SJSA1 (cell line): Measurements from ENCODE around the gene LGALS16. TPM values are rescaled to one million over a fixed set of nuclear protein-coding genes. Genes with fewer than 3 reads are reported as not detected.
"Not testable (repeated sequence)": the region's sequence is repeated elsewhere in the genome, so short reads cannot be mapped to it uniquely, and the experiment has no call there.

ENCODE experiments used
- DNase-seq, 2 experiments: peaks; one replicate each; pipeline ENCODE4 v3.0.0-alpha.2; 2015 to 2020; ENCODE audit warnings: low spot score in 2 of 2, low read depth in 1 of 2
- H3K27ac ChIP-seq: fragments of 250-450 bp; sonication (Bioruptor Pico); 2 replicates; pipeline ENCODE4 v1.5.1; 2020; ENCODE audit warnings: mild to moderate bottlenecking, moderate library complexity
- H3K27me3 ChIP-seq: fragments of 250-450 bp; sonication (Bioruptor Pico); replicated peaks from 2 replicates; pipeline ENCODE4 v1.5.1; 2020; ENCODE audit warnings: mild to moderate bottlenecking, moderate library complexity
- H3K36me3 ChIP-seq: fragments of 250-450 bp; sonication (Bioruptor Pico); 2 replicates; pipeline ENCODE4 v1.5.1; 2020; ENCODE audit warnings: mild to moderate bottlenecking
- H3K4me1 ChIP-seq: fragments of 250-450 bp; sonication (Bioruptor Pico); replicated peaks from 2 replicates; pipeline ENCODE4 v1.6.1; 2021; ENCODE audit warnings: mild to moderate bottlenecking
- H3K4me3 ChIP-seq: fragments of 250-450 bp; sonication (Bioruptor Pico); 2 replicates; pipeline ENCODE4 v1.5.1; 2020; ENCODE audit warnings: mild to moderate bottlenecking
- H3K9me3 ChIP-seq: fragments of 250-450 bp; sonication (Bioruptor Pico); replicated peaks from 2 replicates; pipeline ENCODE4 v1.5.1; 2020; ENCODE audit warnings: mild to moderate bottlenecking
- total RNA-seq: library from RNA; depleted of rRNA; stranded (reverse); fragments of >200 nt; shearing (Covaris generic); gene quantifications from 2 replicates; pipeline ENCODE4 v1.2.3, GENCODE V29; 2014

Gene LGALS16
- total RNA-seq, 1 experiment from 2014 or later = not detected

DNA sequence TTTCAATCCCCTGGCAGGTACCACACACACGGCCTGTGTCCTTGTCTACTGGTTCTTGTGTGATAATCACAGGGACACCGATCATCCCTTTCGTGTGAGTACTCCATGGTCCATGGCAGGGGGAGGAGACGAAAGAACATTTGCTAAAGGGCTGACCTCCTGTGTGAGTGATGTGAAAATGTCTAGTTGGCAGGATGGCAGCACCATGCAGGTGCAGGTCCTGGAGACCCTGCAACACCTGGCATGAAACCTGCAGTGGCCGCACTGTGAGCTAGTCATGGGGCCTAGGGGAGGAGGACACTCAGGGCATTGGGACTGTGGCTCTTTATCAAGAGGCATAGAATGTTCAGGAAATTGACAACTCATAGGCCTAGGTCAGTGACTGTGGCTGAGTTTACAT lies 25.7 kb downstream of the LGALS16 start:
- H3K4me1 ChIP-seq = no peaks in the 10 kb centered on the region
- H3K27me3 ChIP-seq = no peaks in the 10 kb centered on the region; the same call in 1 of the 2 replicates
- no peak overlapping the region for H3K27ac ChIP-seq
- H3K36me3 ChIP-seq = no peaks in the 10 kb centered on the region
- H3K4me3 ChIP-seq = no peak overlapping the region
- no peak for DNase-seq
- no peaks in the 10 kb centered on the region for H3K9me3 ChIP-seq

DNA sequence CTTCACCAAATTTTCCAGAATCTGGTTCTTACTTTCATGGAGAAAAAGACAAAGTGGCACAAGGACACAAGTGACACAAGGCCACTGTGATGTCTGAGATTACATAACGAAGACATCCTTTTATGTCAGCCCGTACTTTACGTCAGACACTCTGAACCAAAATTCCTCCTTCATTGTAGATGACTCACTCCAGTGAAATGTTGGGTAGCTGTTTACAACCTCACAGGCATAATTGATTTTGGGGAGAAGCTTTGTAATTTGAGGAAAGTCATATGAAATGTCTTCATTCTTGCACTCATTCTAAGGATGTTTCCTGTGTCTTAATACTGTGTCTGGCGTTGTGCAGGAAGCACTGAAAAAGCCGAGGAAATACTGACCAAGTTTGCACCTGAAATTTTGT lies 28.6 kb downstream of the LGALS16 start:
- Histone ChIP-seq H3K36me3 (no peaks in the 10 kb centered on the region), H3K27me3 (no peaks in the 10 kb centered on the region), H3K27ac (no peak overlapping the region), H3K4me3 (no peak overlapping the region), H3K9me3 (no peaks in the 10 kb centered on the region), H3K4me1 (no peaks in the 10 kb centered on the region)
- DNase-seq = no peak

DNA sequence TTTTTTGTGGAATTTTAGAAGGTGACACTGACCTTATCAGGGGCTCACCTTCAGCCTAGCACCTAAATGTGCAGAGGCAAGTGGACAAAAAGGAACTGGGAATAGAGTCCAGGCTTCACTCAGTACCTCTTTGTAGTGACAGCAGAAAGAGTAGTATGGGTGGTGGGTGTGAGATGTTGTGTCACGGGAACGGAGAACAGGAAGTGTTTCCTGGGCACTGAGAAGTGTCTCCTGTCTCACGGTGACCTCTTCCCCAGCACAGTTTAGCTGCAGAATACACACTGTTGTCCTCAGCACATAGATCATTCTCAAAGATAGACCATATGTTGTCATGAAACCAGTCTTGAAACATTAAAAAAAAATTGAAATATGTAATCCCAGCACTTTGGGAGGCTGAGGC lies 31.0 kb downstream of the LGALS16 start:
- DNase-seq = no peak
- no peak overlapping the region for H3K27ac ChIP-seq

DNA sequence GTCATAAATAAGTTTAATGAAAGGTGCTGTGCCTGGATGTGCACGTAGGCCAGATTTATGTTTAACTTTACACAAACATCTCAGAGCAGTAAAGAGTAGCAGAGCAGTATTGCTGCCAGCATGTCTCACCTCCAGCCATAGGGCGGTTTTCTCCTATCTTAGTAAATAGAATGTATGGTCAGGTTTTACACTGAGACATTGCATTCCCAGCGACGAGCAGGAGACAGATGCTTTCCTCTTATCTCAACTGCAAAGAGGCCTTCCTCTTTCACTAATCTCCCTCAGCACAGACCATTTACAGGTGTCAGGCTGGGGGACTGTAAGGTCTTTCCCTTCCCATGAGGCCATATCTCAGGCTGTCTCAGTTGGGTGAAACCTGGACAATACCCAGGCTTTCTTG lies 32.9 kb downstream of the LGALS16 start:
- not testable (repeated sequence) for H3K27me3 ChIP-seq, H3K4me3 ChIP-seq, H3K36me3 ChIP-seq, DNase-seq, H3K9me3 ChIP-seq, H3K4me1 ChIP-seq, H3K27ac ChIP-seq

More for the DNA sequence above, 31.0 kb downstream of the LGALS16 start:
- Histone ChIP-seq H3K9me3 (no peaks in the 10 kb centered on the region), H3K4me3 (no peak overlapping the region), H3K36me3 (no peaks in the 10 kb centered on the region), H3K27me3 (no peaks in the 10 kb centered on the region), H3K4me1 (no peaks in the 10 kb centered on the region)

DNA sequence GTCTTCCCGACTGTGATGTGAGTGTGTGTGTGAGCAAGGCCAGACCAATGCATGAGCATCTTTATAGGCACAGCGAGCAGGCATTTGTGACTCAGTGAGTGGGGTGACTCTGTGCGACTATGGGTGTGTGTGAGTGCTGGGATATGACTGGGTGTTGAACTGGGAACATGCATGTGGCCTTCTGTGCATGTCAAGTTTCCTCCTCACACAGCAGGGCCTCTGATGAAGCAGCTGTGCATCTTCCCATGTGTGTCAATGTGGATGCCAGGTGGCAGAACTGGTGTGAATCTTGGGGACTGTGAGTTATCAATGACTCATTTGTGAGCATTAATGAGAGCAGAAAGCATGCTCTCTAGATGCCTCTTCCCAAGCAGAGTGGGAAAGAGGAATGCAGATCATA lies 36.5 kb downstream of the LGALS16 start:
- no peaks in the 10 kb centered on the region for H3K36me3 ChIP-seq
- no peak overlapping the region for H3K27ac ChIP-seq
- peaks cover 7% of the 10 kb centered on the region; the same call in 1 of the 2 replicates for H3K27me3 ChIP-seq
- H3K9me3 ChIP-seq = no peaks in the 10 kb centered on the region
- no peak overlapping the region for H3K4me3 ChIP-seq
- H3K4me1 ChIP-seq = peaks cover 5% of the 10 kb centered on the region; the same call in 1 of the 2 replicates
- no peak for DNase-seq

DNA sequence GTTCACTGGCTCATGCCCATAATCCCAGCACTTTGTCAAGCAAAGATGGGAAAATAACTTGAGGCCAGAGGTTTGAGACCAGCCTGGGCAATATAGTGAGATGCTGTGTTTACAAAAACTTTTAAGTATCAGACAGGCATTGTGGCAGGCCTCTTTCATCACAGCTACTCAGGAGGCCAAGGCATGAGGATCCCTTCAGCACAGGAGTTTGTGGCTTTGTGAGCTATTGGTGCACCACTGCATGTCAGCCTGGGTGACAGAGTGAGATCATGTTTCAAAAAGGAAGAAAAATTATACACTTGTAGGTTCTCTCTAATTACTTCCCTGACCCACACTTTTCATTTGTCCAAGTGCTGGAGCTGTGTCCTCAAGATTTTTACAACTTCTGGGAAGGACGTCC lies 37.1 kb downstream of the LGALS16 start:
- no peaks in the 10 kb centered on the region for H3K9me3 ChIP-seq
- peaks cover 5% of the 10 kb centered on the region; the same call in 1 of the 2 replicates for H3K4me1 ChIP-seq
- no peaks in the 10 kb centered on the region for H3K36me3 ChIP-seq
- no peak overlapping the region for H3K27ac ChIP-seq
- no peak for DNase-seq
- no peak overlapping the region for H3K4me3 ChIP-seq
- peaks cover 7% of the 10 kb centered on the region; the same call in 1 of the 2 replicates for H3K27me3 ChIP-seq

DNA sequence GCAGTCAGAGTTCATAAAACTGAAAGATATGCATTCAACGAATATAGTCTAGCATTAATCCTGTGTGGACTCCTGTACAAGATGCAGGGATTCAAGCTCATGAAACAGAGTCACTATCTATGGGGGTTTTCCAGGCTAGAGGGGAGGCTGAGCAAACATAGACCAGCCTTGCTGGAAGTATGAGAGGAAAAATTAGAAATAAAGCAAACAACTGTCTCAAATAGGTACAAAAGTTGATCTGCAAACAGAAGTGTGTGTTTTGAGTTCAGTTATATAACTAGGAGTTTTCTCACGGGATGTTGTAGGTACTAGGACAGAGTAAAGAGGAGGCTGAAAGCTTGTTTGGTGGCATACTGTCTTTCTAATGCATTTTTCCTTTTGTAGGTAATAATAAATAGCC lies 40.0 kb downstream of the LGALS16 start:
- Histone ChIP-seq H3K27ac (no peak overlapping the region), H3K9me3 (no peaks in the 10 kb centered on the region), H3K4me1 (peaks cover 5% of the 10 kb centered on the region; the same call in 1 of the 2 replicates), H3K27me3 (peaks cover 12% of the 10 kb centered on the region), H3K4me3 (no peak overlapping the region), H3K36me3 (no peaks in the 10 kb centered on the region)
- no peak for DNase-seq

DNA sequence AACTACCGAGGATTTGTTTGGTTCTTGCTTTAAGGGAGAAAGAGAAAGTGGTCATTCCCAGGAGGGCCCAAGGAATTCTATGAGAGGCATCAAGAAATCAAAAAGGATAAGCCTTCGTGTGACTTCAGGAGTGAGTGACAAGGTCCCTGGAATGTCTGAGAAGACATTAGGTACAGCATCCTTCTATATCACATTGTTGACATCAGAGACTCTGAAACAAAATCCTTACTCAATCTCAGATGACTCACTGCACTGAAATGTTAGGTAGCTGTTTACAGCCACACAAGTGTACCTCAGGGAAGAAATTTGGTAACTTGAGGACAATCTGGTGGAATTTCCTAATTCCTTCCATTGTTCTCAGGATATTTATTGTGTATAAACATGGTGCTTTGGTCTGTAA lies 40.7 kb downstream of the LGALS16 start:
- no peak overlapping the region for H3K27ac ChIP-seq
- H3K36me3 ChIP-seq = no peaks in the 10 kb centered on the region
- peaks cover 5% of the 10 kb centered on the region; the same call in 1 of the 2 replicates for H3K4me1 ChIP-seq
- no peaks in the 10 kb centered on the region for H3K9me3 ChIP-seq
- no peak overlapping the region for H3K4me3 ChIP-seq
- DNase-seq = peak in 1 of 2 experiments; percentile 22
- peaks cover 13% of the 10 kb centered on the region for H3K27me3 ChIP-seq

DNA sequence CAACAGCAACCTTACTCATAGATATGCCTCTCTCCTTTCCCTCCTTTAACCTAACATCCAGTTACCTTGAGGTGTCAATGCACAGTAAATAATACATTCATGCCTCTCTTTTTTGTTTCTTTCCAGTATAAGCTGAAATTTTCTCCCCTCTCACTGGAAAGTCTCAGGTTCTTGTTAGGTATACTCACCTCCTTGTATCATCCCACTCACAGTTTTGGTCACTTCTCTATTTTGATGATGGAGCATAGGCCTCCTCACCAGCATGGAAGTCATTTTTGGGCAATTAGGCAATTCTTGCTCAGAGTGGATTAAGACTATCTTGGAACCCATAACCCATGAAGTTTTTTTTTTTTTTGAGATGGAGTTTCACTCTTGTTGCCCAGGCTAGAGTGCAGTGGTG lies 42.8 kb downstream of the LGALS16 start:
- no peak for DNase-seq
- H3K4me3 ChIP-seq = no peak overlapping the region
- H3K27ac ChIP-seq = no peak overlapping the region
- H3K9me3 ChIP-seq = no peaks in the 10 kb centered on the region
- H3K36me3 ChIP-seq = no peaks in the 10 kb centered on the region
- peaks cover 5% of the 10 kb centered on the region; the same call in 1 of the 2 replicates for H3K4me1 ChIP-seq
- H3K27me3 ChIP-seq = peaks cover 13% of the 10 kb centered on the region

DNA sequence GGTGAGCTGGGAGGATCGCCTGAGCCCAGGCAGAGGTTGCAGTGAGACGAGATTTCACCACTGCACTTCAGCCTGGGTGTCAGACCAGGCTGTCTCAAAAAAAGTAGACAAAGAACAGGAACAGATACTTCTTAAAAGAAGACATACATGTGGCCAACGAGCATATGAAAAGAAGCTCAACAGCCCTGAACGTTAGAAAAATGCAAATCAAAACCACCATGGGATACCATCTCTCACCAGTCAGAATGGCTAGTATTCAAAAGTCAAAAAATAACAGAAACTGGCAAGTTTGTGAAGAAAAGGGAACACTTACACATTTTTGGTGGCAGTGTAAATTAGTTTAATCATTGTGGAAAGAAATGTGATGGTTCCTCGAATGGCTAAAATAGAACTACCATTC lies 45.6 kb downstream of the LGALS16 start:
- Histone ChIP-seq H3K27ac (no peak overlapping the region), H3K9me3 (no peaks in the 10 kb centered on the region), H3K4me3 (no peak overlapping the region), H3K27me3 (peaks cover 6% of the 10 kb centered on the region; the same call in 1 of the 2 replicates), H3K4me1 (peaks cover under 1% of the 10 kb centered on the region; the same call in 1 of the 2 replicates), H3K36me3 (no peaks in the 10 kb centered on the region)
- no peak for DNase-seq

DNA sequence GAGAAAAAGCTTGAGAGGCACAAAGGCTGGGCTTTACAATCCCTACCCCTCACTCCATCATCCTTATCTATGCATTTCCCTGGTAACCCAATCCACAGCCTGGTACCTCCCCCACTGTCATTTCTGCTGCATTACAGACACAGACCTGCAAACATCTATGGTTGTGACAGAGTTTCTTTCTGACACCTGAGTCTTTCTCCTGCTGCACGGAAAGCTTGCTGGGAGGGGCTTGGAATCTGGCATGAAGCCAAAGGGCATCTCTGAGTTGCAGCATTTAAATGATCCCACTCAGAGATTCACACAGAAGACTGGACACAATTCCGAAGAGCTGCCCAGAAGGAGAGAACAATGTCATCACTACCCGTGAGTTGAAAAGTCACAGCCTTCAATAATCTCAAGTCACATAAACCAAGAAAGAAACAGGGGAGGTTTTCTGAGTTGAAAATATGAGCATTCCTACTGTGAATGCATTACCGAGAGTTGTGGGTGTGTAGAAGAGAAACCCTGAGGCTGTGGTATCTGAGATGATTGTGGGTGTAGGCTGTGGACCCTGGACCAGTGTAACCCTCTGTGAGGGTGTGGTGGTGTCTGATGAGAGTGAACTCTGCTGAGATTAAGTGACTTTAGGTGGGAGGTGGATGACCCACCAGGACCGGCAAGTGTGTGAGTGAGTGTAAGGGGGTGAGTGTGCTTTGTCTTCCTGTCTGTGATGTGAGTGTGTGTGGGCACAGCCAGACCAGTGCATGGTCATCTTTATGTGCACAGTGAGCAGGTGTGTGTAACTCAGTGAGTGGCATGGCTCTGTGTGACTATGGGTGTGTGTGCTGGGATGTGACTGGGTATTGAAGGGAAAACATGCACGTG lies 48.7 kb downstream of the LGALS16 start, which contains the start of gene LGALS14:
LGALS14 (plus strand) TSS at position 301 of the 864 bp plus-strand sequence; CDS start at position 349, 48 bp downstream.
- Histone ChIP-seq H3K27me3 (peaks cover 12% of the 10 kb centered on the region), H3K4me1 (no peaks in the 10 kb centered on the region), H3K4me3 (no peak within 1 kb of the TSS), H3K9me3 (no peaks in the 10 kb centered on the region), H3K27ac (no peak within 1 kb of the TSS), H3K36me3 (no peaks in the 10 kb centered on the region)
- DNase-seq = no peak

DNA sequence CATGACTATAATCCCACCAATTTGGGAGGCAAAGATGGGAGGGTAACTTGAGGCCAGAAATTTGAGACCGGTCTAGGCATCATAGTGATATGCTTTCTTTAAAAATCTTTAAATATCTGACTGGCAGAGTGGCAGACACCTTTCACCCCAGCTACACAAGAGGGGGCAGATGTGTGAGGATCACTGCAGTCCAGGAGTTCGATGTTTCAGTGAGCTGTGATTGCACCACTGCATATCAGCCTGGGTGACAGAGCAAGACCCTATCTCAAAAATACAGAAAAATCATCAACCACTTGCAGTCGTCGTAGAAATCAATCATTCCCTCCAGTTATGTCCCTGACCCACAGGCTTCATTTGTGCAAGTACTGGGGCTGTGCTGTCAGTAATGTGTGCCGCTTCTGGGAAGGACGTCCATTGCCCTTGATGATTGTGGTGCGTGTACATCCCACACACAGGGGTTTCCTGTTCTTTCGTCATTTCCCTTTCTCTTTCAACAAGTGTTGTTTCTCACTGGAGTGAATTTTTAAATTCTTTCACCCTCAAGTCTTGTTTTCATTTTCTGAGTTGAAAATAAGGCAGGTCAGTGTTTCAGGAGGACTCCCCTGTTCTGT lies 50.0 kb downstream of the LGALS16 start:
- no peaks in the 10 kb centered on the region for H3K9me3 ChIP-seq

DNA sequence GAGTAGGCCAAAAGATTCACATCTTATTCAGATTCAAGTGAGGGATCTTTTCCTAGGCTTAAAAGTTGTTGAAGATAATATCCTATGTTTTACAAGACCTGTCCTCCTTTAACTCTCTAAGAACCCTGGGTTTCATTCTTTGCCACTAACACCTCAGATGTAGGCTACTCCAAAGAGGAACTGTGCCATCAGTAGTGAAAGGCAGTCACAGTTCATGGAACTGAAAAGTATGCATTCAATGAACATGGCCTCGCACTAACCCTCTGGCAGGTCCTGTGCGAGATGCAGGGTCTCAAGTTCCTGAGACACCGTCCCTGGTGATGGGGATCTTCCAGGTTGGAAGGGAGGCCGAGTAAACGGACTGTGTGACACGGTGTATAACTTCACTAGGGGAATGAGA lies 52.9 kb downstream of the LGALS16 start:
- DNase-seq = no peak
- peaks cover 6% of the 10 kb centered on the region for H3K27me3 ChIP-seq
- H3K36me3 ChIP-seq = no peaks in the 10 kb centered on the region
- H3K4me1 ChIP-seq = no peaks in the 10 kb centered on the region
- H3K27ac ChIP-seq = no peak overlapping the region
- no peak overlapping the region for H3K4me3 ChIP-seq
- H3K9me3 ChIP-seq = no peaks in the 10 kb centered on the region

More for the DNA sequence above, 50.0 kb downstream of the LGALS16 start:
- H3K27ac ChIP-seq = no peak overlapping the region
- peaks cover 8% of the 10 kb centered on the region for H3K27me3 ChIP-seq
- no peaks in the 10 kb centered on the region for H3K36me3 ChIP-seq
- H3K4me1 ChIP-seq = no peaks in the 10 kb centered on the region
- no peak for DNase-seq
- no peak overlapping the region for H3K4me3 ChIP-seq
